Measurements from ENCODE around the gene MYO3A.

GRCh38 chr10:26085549-26085948, 151.5 kb downstream of the MYO3A start:
- TF ChIP-seq EZH2 (IDR thresholded peaks at IDR 0.05; ENCODE audit: borderline replicate concordance, low read length) = no peak
- TF ChIP-seq, protein P1, sequence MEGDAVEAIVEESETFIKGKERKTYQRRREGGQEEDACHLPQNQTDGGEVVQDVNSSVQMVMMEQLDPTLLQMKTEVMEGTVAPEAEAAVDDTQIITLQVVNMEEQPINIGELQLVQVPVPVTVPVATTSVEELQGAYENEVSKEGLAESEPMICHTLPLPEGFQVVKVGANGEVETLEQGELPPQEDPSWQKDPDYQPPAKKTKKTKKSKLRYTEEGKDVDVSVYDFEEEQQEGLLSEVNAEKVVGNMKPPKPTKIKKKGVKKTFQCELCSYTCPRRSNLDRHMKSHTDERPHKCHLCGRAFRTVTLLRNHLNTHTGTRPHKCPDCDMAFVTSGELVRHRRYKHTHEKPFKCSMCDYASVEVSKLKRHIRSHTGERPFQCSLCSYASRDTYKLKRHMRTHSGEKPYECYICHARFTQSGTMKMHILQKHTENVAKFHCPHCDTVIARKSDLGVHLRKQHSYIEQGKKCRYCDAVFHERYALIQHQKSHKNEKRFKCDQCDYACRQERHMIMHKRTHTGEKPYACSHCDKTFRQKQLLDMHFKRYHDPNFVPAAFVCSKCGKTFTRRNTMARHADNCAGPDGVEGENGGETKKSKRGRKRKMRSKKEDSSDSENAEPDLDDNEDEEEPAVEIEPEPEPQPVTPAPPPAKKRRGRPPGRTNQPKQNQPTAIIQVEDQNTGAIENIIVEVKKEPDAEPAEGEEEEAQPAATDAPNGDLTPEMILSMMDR (IDR thresholded peaks at IDR 0.05; ENCODE audit: low read length) = no peak
